ENCODE data around the gene LSP1.

The LSP1 gene

DNA sequence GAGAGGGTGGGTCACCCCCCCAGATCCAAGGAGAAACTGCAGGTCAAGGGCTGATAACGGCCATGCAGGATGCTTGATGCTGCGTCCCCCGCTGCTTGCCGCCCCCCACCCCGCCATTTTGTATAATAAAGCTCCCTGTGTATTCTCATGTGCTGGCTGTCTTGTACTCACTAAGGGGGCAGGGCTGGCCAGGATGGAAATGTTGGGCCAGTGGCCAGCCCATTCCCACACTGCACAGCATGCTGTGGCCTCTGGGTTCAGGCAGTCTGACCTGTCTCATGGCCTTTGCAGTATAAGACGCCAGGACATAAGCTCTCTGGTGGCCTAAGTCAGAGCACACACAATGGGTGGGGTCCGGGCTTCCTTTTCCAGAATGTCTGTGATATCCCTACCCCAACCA lies 39.2 kb downstream of the LSP1 start:
- no peak overlapping the region for H3K27ac ChIP-seq
- TF ChIP-seq CTCF (conservative IDR thresholded peaks at IDR 0.05) = no peak
- no peak for TF ChIP-seq ZFX (IDR thresholded peaks at IDR 0.05)

GRCh38 chr11:1892558-1892957 lies 39.7 kb downstream of the LSP1 start:
- H3K27ac ChIP-seq = no peak overlapping the region
- TF ChIP-seq CTCF (conservative IDR thresholded peaks at IDR 0.05) (no peak), ZFX (IDR thresholded peaks at IDR 0.05) (no peak)

DNA sequence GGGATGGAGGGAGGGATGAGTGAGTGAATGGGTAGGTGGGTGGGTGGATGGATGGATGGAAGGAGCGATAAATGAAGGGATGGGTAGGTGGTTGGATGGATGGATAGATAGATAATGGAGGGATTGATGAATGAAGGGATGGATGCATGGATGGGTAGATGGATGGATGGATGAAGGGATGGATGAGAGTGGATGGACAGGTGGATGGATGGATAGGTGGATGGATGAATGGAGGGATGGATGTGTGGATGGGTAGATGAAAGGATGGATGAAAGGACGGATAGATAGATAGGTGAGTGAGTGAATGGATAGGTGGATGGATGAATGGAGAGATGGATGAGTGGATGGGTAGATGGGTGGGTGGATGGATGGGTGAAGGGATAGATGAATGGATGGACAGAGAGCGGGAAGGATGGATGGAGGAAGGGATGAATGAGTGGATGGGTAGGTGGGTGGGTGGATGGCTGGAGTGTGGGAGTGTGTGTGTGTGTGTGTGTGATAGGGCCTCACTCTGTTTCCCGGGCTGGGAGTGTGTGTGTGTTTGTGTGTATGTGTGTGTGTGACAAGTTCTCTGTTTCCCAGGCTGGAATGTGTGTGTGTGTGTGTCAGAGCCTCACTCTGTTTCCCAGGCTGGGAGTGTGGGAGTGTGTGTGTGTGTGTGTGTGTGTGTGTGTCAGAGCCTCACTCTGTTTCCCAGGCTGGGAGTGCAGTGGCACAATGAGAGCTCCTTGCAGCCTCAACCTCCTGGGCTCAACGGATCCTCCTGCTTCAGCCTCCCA lies 40.9 kb downstream of the LSP1 start:
- no peak overlapping the region for H3K27ac ChIP-seq
- TF ChIP-seq CTCF (conservative IDR thresholded peaks at IDR 0.05) = no peak
- TF ChIP-seq ZFX (IDR thresholded peaks at IDR 0.05) = no peak

GRCh38 chr11:1894759-1895158 lies 41.9 kb downstream of the LSP1 start:
- TF ChIP-seq CTCF (conservative IDR thresholded peaks at IDR 0.05) (no peak), ZFX (IDR thresholded peaks at IDR 0.05) (no peak)
- H3K27ac ChIP-seq = no peak overlapping the region

- no peak for TF ChIP-seq ZFX (IDR thresholded peaks at IDR 0.05)
- TF ChIP-seq CTCF (conservative IDR thresholded peaks at IDR 0.05) = no peak
- H3K27ac ChIP-seq = no peak overlapping the region
Observed at GRCh38 chr11:1896468-1896867, 43.6 kb downstream of the LSP1 start.

- no peak for TF ChIP-seq CTCF (conservative IDR thresholded peaks at IDR 0.05)
- no peak for TF ChIP-seq ZFX (IDR thresholded peaks at IDR 0.05)
- no peak overlapping the region for H3K27ac ChIP-seq
Observed at GRCh38 chr11:1896923-1897322, 44.0 kb downstream of the LSP1 start.

DNA sequence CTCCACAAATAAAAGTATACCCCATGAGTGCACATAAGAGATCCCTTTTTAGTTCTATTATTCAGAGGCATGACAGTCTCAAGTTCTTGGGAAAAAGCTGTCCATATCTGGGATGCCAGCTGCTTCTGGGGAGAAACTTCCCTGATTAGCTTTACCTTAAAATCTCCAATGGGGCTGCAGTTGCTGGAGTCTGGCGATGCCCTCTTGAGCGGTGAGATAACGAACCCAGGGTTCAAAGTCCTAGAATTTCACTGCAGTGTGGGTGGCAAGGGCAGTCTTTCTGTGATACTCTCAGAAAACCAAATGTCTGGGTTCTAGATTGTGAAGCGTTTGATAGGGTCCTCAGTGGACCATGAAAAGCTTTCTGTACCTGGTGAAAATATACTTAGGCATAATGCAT lies 46.2 kb downstream of the LSP1 start:
- H3K27ac ChIP-seq = no peak overlapping the region
- no peak for TF ChIP-seq ZFX (IDR thresholded peaks at IDR 0.05)
- no peak for TF ChIP-seq CTCF (conservative IDR thresholded peaks at IDR 0.05)
